GM21529 (cell line): ENCODE measurements around the gene HIVEP1.

ENCODE experiments used
- ATAC-seq: cut with Tn5 transposase; IDR thresholded peaks from one replicate; pipeline ENCODE4 v1.9.1; 2021; ENCODE audit not compliant: unreplicated experiment

Gene HIVEP1

DNA sequence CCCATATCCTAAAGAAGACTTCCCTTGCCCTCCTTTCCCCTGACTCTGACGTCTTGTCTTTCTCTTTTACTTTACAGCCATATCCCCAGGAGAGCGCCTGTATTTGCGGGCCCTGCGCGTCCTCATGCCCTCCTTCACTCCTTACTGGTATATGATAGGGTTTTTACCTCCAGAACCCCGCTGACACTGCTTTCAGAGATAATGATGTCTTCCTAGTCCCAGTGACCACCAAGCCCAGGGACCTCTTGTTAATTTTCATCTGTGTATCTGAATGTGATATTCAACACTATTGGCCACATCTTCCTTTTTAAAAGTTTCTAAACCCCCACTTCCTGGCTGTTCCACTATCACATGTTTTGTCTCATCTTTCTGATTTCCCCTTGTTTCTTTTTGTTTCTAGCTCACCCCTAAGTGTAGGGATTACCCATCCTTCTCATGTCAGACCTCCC is 102.0 kb downstream of the HIVEP1 start:
- ATAC-seq: peak; percentile 36

- ATAC-seq: no peak
Observed at GRCh38 chr6:12115001-12115400, 102.9 kb downstream of the HIVEP1 start.

DNA sequence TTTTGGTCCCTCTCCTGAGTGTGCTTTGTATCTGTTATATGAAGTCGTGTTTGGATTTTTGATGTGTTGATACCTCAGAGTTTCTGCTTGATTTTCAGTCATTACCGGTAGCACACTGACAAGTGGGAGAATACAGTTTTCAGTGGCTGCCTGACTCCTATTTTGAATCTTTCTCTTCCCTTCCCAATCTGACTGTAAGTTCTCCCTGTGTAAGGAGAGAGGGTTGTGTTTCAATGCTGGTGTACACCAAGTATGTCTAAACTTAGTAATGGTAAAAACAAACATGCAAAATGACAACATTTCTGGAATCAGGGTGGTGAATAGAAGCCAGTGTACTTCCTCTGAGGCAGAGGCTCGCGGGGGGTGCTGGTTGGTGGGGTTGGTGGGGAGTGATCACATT is 103.4 kb downstream of the HIVEP1 start:
- no peak for ATAC-seq

- ATAC-seq: no peak
Observed at GRCh38 chr6:12116264-12116800, 104.2 kb downstream of the HIVEP1 start.

GRCh38 chr6:12116978-12117377 is 104.9 kb downstream of the HIVEP1 start:
- no peak for ATAC-seq

GRCh38 chr6:12118607-12119006 is 106.5 kb downstream of the HIVEP1 start:
- ATAC-seq: no peak

- ATAC-seq: peak; percentile 51
Observed at GRCh38 chr6:12119085-12119588, 107.0 kb downstream of the HIVEP1 start.

GRCh38 chr6:12125396-12125795 is 113.3 kb downstream of the HIVEP1 start:
- ATAC-seq: no peak

DNA sequence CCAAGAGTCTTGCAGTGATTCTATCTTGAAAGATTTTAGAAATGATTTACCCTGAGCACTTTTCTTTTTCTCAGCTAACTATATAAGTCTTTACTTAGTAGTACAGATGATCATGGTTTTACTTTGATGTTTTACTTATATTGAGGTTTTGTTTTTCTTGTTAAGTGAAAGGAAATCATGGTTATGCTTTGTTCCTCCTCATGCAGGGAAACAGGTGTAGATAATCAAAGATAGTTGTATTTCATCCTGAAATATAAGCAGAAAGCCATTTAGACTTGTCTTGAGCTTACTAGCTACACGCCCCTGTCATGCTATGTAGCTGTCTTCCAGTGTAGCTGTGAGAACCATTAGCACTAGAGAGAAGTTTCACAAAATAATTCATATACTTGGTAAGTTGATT is 113.9 kb downstream of the HIVEP1 start:
- no peak for ATAC-seq

DNA sequence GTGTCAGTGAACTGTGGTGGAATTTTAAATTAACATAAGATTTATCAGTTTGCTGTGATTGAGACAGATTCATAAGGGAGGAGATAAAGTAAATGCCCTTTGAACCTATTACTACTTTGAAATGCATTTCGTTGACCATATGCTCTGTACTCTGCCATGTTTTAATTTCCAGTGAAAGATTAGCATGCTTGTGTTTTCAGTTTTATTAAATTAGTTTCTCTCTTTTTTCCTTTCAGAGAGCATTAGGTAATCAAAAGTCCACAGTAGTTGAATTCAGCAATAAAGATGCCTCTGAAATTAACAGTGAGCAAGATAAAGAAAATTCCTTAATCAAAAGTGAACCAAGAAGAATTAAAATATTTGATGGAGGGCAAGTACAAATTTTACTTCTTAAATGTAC is 117.4 kb downstream of the HIVEP1 start:
- no peak for ATAC-seq

DNA sequence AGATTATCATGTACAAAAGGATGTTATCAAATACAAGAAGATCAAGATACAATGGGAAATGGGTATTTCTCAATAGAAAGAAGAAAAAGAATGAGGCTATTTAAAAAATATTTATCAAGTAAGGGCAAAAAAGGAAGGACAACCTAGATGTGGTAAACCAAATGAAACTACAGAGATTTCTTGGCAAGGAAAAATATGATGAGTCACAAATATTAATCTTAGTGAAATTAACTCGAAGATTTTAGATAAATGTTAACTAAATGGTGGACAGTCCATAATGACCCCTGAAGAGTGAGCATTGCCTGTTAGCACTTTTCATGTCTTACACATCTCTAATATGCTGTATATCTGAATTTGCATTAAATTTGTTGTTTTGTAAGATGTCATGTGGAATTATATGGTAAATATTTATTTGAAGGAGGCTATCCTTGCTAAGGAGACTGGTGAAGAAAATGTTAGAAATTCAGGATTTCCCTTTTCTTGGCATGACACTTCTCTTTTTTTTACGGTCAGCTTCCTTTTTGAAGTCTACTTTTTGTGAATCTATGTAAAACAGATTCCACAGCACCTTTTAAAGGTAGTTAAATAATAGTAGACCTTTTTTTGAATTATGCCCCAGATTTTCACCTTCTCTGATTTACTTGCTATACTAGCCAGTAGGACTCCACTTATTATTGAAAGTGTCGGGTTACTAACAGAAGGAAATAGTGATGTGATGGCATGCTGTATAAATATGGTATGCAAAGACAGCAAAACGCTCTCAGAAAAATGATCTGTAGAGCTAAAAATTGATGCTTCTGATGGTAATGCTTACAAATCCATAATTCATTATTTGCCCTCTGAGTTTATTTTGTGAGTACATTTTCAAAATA is 120.5 kb downstream of the HIVEP1 start:
- no peak for ATAC-seq

GRCh38 chr6:12134581-12134980 is 122.5 kb downstream of the HIVEP1 start:
- no peak for ATAC-seq

DNA sequence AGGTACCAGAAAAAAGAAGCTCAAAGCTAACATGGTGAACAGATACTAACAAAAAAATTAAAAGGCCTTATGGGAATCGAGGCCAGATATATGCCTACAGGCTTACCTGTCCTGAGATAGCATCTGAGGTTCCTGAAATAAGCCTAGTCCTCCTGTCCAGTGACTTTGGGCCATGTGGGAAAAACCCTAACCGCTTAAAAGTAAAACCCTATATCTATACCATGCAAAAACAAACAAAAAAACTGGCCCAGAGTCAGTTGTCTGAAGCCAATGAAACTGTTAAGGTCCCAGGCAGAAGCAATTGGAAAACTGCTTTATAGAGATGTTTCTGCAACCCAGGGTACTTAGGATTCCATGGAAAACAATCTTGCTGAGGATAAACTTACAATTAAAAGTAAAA is 122.9 kb downstream of the HIVEP1 start:
- no peak for ATAC-seq

GRCh38 chr6:12136905-12137304 is 124.8 kb downstream of the HIVEP1 start:
- no peak for ATAC-seq

DNA sequence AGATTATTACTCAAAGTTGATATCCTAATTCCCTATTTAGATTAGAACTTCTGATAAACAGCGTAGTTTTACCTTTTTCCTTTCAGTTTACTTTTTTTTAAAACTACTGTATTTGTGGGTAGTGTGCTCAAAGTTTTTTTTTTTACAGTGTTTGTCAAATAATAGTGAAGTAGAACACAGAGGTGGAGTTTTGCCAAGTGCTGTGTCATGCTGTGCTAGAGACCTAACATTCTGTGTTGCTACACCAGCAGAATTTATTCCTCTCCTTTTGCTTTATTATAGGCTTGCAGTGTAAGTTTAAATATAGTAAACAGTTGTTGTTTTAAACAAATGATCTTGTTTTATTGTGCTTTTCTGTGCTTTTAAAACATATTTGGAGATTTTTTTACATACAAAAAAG is 125.4 kb downstream of the HIVEP1 start:
- ATAC-seq: no peak

GRCh38 chr6:12138381-12138780 is 126.3 kb downstream of the HIVEP1 start:
- ATAC-seq: no peak

DNA sequence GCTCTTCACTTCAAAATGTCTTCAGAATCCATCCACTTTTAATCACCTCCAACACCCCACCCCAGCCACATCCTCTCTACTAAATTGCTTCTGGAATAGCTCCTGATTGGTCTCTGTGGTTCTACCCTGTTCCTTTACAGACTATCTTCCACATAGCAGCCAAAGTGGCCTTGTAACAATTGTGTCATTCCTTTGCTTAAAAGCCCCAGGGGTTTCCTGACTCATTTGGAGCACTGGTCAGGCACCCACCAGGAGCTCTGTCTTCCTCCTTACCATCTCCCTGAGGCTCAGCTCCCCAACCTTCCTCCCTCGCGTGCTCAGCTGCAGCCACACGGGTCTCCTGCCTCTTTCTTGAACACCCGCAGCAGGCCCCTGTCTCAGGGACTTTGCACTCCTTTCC is 126.8 kb downstream of the HIVEP1 start:
- ATAC-seq: no peak

- no peak for ATAC-seq
Observed at GRCh38 chr6:12147557-12148316, 135.6 kb downstream of the HIVEP1 start.

DNA sequence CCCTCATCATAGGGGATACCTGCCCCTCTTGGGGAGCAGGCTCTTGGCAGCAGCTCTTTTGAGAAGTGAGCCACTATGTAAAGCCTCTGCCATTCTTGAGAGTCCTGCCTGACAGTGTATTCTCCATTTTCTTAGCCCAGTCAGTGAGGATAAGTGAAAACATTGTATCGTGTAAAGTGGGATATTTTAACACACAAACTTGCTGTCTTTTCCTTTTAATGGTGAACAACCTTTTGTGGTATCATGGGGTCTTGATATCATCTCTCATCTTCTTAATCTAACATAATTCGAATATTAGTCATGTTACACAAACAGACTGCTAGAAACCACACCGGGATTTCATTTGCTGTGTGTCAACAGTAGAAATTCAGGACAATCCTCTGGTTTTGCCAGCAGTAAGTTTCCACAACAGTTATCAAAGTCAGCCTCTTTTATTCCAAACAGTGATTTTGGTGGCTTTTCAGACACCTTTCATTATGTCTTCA is 136.2 kb downstream of the HIVEP1 start:
- ATAC-seq: no peak

DNA sequence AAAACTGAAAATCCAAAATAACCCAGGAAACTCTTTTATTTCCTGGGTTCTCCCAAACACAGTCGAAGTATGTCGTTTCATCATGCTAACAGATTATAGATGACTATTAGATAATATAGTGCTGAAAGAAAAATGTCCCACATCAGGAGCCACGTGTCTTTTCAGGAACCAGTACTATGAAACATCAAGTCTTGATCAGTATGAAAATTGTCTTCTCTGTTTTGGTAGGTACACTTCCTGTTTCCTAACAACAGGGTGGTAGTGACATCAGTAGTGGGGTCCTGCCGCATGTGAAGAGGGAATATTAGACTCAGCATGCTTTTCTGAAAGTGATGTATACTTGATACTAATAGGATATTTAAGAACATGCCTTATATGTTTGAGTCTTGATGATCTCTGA is 136.7 kb downstream of the HIVEP1 start:
- ATAC-seq: no peak

DNA sequence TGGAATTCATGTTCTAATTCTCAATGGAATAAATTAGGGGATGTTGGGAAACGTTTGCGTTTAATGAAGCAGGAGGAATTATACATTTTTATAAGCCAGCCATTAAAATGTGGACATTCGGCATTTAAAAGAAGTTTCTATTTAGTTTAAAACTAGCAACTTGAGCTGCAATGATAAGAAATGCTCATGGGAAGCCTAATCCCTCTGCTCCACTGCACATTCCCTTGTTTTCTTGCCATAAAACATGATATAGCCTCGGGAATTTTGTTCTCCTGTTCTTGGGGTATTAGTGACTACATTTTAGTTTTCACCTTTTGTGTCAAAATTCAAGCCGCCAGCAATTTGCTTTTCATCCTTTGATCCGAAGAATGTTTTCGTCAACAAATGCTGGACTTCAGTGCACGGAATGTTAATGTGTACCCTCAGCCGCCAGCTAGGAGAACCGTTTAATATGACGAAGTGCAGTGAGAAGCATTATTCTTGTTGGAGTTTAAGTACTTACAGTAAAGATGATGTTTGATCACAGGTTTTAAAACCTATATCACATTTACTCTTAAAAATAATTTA is 137.9 kb downstream of the HIVEP1 start:
- no peak for ATAC-seq
